SU-DHL-6 (cell line): ENCODE measurements around the gene DTD2.

Experiments used
- EZH2phosphoT487 ChIP-seq: fragments of 200-600 bp; sonication (generic), shearing (Covaris generic); conservative IDR thresholded peaks from 2 replicates; pipeline ENCODE4 v1.6.1; 2018; ENCODE audit warnings: mild to moderate bottlenecking, antibody characterized with exemption, low read length, moderate library complexity, mixed read lengths
- TF ChIP-seq, protein P1 (sequence below): fragments of 200-600 bp; sonication (generic); IDR thresholded peaks from one replicate; pipeline ENCODE4 v1.5.1; 2017; ENCODE audit warnings: antibody characterized with exemption, mild to moderate bottlenecking, low read length, moderate library complexity; ENCODE audit not compliant: insufficient read depth, poor library complexity, severe bottlenecking

DNA sequence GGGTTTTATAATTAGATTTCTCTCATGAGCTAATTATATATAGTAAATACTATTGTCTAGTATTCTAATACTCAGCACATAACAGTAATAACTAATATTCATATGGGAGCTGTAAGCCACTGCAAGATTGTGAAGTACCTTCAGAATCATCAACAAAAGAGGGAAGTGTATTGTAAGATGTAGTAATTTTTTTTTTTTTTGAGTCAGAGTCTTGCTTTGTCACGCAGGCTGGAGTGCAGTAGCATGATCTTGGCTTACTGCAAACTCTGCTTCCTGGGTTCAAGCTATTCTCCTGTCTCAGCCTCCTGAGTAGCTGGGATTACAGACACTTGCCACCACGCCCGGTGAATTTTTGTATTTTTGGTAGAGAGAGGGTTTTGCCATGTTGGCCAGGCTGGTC is 27.4 kb upstream of the DTD2 start:
- TF ChIP-seq, protein P1, sequence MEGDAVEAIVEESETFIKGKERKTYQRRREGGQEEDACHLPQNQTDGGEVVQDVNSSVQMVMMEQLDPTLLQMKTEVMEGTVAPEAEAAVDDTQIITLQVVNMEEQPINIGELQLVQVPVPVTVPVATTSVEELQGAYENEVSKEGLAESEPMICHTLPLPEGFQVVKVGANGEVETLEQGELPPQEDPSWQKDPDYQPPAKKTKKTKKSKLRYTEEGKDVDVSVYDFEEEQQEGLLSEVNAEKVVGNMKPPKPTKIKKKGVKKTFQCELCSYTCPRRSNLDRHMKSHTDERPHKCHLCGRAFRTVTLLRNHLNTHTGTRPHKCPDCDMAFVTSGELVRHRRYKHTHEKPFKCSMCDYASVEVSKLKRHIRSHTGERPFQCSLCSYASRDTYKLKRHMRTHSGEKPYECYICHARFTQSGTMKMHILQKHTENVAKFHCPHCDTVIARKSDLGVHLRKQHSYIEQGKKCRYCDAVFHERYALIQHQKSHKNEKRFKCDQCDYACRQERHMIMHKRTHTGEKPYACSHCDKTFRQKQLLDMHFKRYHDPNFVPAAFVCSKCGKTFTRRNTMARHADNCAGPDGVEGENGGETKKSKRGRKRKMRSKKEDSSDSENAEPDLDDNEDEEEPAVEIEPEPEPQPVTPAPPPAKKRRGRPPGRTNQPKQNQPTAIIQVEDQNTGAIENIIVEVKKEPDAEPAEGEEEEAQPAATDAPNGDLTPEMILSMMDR, result no peak
- no peak for TF ChIP-seq EZH2phosphoT487
